Coronary artery (tissue), 2 donors: Measurements from ENCODE around the gene ZBTB22.
"Not testable (repeated sequence)": the region's sequence is repeated elsewhere in the genome, so short reads cannot be mapped to it uniquely, and the experiment has no call there.

Source experiments
- DNase-seq: peaks from one replicate; pipeline ENCODE4 v3.0.0-alpha.2; 2017; ENCODE audit warnings: low spot score
- H3K27ac ChIP-seq, 2 donors: fragments of 200-600 bp; sonication (generic); one replicate each; pipeline ENCODE4 v1.5.1; 2016 to 2019
- H3K4me3 ChIP-seq: fragments of 200-600 bp; sonication (generic); 2 replicates; pipeline ENCODE4 v1.5.1; 2016; ENCODE audit warnings: mild to moderate bottlenecking, moderate library complexity
- TF ChIP-seq, protein P1 (sequence below): fragments of 200-600 bp; sonication (generic); IDR thresholded peaks from one replicate; pipeline ENCODE4 v1.5.1; 2019; ENCODE audit warnings: antibody characterized with exemption

ZBTB22 gene

DNA sequence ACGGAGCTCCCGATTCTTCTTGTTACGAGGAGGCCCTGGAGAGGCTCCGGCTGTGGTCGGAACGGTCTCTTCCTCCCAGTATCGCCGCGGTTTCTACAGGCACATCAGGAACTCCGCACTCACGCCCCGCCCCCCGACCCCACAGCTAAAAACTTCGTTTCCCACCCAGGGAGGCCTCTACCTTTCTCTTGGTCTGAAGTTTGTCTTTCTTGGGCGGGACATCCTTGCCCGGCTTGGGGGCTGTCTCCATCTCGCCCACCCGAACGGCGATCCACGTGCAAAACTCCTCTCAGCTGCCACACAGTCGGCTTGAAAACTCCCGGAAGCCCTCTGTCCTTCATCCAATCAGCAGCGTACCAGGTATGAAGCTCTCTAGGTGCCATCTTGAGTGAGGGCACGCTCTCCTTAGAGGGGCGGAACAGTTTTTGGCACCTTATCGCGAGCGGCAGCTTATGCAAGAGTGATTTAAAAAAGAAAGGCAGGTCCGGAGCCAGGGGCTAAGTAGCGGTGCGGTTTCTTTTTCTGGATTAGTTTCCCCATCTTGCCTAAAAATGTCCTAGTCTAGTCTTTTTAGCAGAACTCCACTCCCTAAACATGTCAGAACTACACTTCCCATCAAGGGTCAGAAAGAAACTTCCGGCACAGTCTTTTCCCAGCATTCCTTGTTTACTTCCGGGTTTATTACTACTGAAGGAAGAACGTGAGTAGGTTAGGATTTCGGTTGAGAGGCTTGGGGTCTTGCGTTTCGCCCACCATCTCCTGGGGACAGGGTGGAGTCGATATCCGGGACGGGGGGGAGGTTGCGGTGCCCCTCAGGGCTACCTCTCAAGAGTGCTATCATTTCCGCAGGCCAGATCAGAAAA, 28.4 kb downstream of the ZBTB22 start, which contains the start of the genes PFDN6 and WDR46:
Gene PFDN6, plus strand, starts transcription at position 681 of the 863 bp plus-strand sequence. CDS start 256 bp downstream, outside the sequence.
Gene WDR46, minus strand, starts transcription at position 319 of the 863 bp plus-strand sequence. Its CDS starts 69 bp downstream, at position 250.
- TF ChIP-seq, protein P1, sequence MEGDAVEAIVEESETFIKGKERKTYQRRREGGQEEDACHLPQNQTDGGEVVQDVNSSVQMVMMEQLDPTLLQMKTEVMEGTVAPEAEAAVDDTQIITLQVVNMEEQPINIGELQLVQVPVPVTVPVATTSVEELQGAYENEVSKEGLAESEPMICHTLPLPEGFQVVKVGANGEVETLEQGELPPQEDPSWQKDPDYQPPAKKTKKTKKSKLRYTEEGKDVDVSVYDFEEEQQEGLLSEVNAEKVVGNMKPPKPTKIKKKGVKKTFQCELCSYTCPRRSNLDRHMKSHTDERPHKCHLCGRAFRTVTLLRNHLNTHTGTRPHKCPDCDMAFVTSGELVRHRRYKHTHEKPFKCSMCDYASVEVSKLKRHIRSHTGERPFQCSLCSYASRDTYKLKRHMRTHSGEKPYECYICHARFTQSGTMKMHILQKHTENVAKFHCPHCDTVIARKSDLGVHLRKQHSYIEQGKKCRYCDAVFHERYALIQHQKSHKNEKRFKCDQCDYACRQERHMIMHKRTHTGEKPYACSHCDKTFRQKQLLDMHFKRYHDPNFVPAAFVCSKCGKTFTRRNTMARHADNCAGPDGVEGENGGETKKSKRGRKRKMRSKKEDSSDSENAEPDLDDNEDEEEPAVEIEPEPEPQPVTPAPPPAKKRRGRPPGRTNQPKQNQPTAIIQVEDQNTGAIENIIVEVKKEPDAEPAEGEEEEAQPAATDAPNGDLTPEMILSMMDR = no peak
- peak; percentile 91 for DNase-seq
- H3K4me3 ChIP-seq = peak within 1 kb of the TSS; percentile 76
- peak within 1 kb of the TSS; percentile 43 to 80 for H3K27ac ChIP-seq

DNA sequence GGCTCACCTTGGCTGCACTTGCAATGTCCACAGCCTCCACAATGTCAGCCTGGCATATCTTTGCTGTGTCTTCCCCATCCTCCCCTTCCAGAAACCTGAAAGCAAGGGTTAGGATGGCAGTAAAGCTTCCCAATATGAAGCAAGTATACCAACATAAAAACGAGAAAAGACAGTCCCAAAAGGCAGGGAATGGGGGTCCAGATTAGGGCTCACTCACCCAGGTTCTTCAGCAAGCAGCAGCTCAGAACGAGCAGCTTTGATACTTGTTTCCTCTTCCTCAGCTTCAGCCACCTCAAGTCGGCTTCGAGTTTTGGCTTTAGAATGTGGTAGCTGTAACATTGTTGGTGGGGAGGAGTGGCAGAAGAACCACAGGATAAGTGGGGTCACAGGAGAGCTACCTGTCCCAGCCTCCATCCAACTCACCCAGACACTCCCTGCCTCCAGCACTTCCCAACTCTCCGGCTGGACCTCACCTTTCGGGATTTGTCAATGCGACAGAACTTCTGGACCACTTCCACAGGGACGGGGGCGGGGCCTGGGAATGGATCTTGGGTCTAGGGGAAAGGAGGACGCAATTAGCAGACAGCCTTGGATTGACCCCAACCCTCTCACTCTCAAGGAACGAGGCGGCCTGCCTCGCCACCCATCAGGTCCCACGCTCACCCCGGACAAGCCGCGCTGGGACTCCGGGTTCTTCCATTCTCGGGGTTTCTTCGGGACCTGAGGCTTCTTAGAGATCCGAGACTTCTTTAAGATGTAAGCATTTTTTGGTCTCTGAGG, 29.2 kb downstream of the ZBTB22 start:
- H3K27ac ChIP-seq = peak overlapping the region; percentile 43 to 80
- no peak for DNase-seq
- H3K4me3 ChIP-seq = peak overlapping the region; percentile 76
- TF ChIP-seq, protein P1 = no peak

DNA sequence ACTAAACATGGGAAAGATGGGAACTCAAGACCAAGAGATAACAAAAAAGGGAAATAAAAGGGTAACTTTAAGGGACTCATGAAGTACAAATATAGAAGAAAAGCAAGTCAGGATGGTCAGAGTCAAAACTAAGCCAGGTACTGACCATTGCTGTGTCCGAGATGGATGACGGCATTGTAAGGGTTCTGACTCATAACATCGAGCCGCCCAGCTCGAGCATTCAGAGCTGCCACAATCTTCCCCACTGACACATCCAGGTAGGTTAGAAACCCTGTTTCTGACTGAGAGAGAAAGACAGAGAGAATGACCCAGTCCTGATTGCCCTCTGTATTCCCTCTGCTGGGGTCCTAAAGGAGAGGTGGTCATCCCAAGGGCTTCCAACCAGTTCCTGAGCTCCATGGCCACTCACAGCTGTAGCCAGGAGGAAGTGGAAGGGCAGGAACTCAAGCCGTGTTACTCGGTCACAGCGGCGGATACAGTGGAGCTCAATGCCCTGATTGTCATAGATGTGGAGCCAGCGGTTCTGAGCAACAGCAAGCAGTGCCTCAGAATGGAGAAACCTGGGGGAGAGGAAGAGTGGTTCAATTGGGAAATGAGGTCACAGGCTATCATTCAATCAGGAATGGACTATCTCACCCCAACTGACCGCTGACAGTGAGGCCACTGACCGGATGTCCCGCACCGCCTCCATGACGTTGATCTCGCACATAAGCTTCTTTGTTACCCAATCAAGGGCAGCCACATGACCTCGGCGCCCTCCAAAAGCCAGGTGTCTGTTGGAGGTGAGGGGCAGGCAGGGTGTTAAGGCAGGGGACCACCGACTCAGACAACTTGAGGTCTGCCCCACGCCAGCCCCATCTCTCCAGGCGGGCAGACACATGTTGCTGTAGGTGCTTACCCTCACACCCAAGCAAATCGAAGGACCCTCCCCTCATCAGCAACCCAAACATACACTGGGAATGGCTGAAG, 30.3 kb downstream of the ZBTB22 start:
- TF ChIP-seq, protein P1 = no peak
- H3K4me3 ChIP-seq = no peak overlapping the region
- H3K27ac ChIP-seq = no peak overlapping the region
- no peak for DNase-seq

- not testable (repeated sequence) for DNase-seq, H3K4me3 ChIP-seq, H3K27ac ChIP-seq
Observed at GRCh38 chr6:33285214-33285613, 32.3 kb downstream of the ZBTB22 start.

- no peak for DNase-seq
- no peak overlapping the region for H3K27ac ChIP-seq
- no peak overlapping the region for H3K4me3 ChIP-seq
- TF ChIP-seq, protein P1 = no peak
Observed at GRCh38 chr6:33280539-33280938, 37.0 kb downstream of the ZBTB22 start.

DNA sequence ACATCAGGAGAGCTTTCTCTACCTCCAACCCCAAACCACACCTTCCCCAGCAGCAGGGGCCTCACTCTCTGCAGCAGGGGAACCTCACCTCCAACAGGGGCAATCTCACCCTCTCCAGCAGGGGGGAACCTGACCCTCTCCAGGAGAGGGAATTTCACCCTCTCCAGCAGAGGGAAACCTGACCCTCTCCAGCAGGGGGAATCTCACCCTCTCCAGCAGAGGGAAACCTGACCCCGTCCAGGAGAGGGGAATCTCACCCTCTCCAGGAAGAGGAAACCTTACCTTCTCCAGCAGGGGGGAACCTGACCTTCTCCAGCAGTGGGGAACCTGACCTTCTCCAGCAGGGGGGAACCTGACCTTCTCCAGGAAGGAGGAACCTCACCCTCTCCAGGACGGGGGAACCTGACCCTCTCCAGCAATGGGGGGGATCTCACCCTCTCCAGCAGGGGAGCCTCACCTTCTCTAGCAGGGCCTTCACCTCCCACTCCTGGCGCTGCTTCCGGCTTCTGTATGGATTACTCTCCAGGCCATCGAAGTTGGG, 37.5 kb downstream of the ZBTB22 start:
- TF ChIP-seq, protein P1 = no peak
- no peak overlapping the region for H3K4me3 ChIP-seq
- no peak for DNase-seq
- no peak overlapping the region for H3K27ac ChIP-seq
